H1 (cell line): ENCODE data around the gene RPL23. TPM values are rescaled to one million over a fixed set of nuclear protein-coding genes. Genes with fewer than 3 reads are reported as not detected.

Experiments
- CTCF ChIA-PET: fragments of 300-600 bp; sonication (Branson Sonifier 250); formaldehyde crosslinking; loops from one replicate; lab custom pipeline; 2021; ENCODE audit not compliant: partially characterized antibody; lab: Charles Lee
- POLR2A ChIA-PET: fragments of 300-600 bp; sonication (Branson Sonifier 250); formaldehyde crosslinking; loops from one replicate; lab custom pipeline; 2021; ENCODE audit warnings: inconsistent platforms; ENCODE audit not compliant: partially characterized antibody; lab: Charles Lee
- DNase-seq, 2 experiments: peaks; one replicate each; pipeline versions ENCODE4 v3.0.0 to v3.0.0-alpha.2; 2010 to 2022; ENCODE audit warnings: low spot score in 2 of 2, low read depth in 1 of 2, mixed read lengths in 1 of 2
- FAIRE-seq: peaks from 2 replicates; lab custom pipeline; 2011; peaks lifted over from hg19 to GRCh38; lab: Jason Lieb, UNC
- H2AFZ ChIP-seq: 2 replicates; pipeline ENCODE4 v1.8.1; 2012; ENCODE audit warnings: low read length, inconsistent platforms
- H2AK5ac ChIP-seq: 2 replicates; pipeline ENCODE4 v1.6.1; 2013; ENCODE audit warnings: low read depth, low read length
- H2BK120ac ChIP-seq: replicated peaks from 2 replicates; pipeline ENCODE3; 2013; ENCODE audit warnings: low read depth, low read length, inconsistent platforms
- H2BK12ac ChIP-seq: 2 replicates; pipeline ENCODE4 v1.6.1; 2013; ENCODE audit warnings: low read depth, low read length
- H2BK15ac ChIP-seq: 2 replicates; pipeline ENCODE4 v1.6.1; 2013; ENCODE audit warnings: low read length
- H2BK20ac ChIP-seq: 2 replicates; pipeline ENCODE4 v1.6.1; 2013; ENCODE audit warnings: low read length
- H2BK5ac ChIP-seq: 2 replicates; pipeline ENCODE4 v1.6.1; 2013; ENCODE audit warnings: low read depth, low read length
- H3K14ac ChIP-seq: 2 replicates; pipeline ENCODE4 v1.6.1; 2013; ENCODE audit warnings: inconsistent platforms; ENCODE audit not compliant: insufficient read length
- H3K18ac ChIP-seq: 2 replicates; pipeline ENCODE4 v1.6.1; 2013; ENCODE audit warnings: low read length; ENCODE audit errors: extremely low read depth
- H3K23ac ChIP-seq: 2 replicates; pipeline ENCODE4 v1.6.1; 2013; ENCODE audit warnings: inconsistent platforms; ENCODE audit not compliant: insufficient read length
- H3K23me2 ChIP-seq: 2 replicates; pipeline ENCODE4 v1.6.1; 2013; ENCODE audit warnings: low read depth, low read length
- H3K27ac ChIP-seq: 2 replicates; pipeline ENCODE4 v1.6.1; 2011; ENCODE audit warnings: low read depth, low read length, inconsistent platforms
- H3K27me3 ChIP-seq, 4 experiments: replicated peaks in 1 of 4; 1 replicate in 1 of 4; 2 replicates in 3 of 4; pipeline versions ENCODE4 v1.6.1 to v1.8.1; 2011 to 2013; ENCODE audit warnings: low read length in 3 of 4, mild to moderate bottlenecking in 3 of 4, inconsistent platforms in 2 of 4, mixed read lengths in 2 of 4, moderate library complexity in 1 of 4; ENCODE audit not compliant: control insufficient read depth in 3 of 4, insufficient read depth in 3 of 4; ENCODE audit errors: extremely low read depth in 1 of 4
- H3K36me3 ChIP-seq, 4 experiments: 2 replicates each; pipeline versions ENCODE4 v1.6.1 to v1.8.1; 2011 to 2013; ENCODE audit warnings: mild to moderate bottlenecking in 4 of 4, low read length in 3 of 4, moderate library complexity in 2 of 4, control low read depth in 1 of 4, inconsistent platforms in 1 of 4; ENCODE audit not compliant: insufficient read depth in 4 of 4, control insufficient read depth in 2 of 4
- H3K4ac ChIP-seq: replicated peaks from 2 replicates; pipeline ENCODE3; 2013; ENCODE audit warnings: low read length, low read depth, mixed read lengths, inconsistent platforms; ENCODE audit not compliant: insufficient read length
- H3K4me1 ChIP-seq, 4 experiments: replicated peaks in 1 of 4; 1 replicate in 1 of 4; 2 replicates in 3 of 4; pipeline versions ENCODE4 v1.6.1 to v1.8.1; 2011 to 2013; ENCODE audit warnings: low read length in 3 of 4, inconsistent platforms in 2 of 4, mixed read lengths in 1 of 4; ENCODE audit not compliant: insufficient read depth in 4 of 4, control insufficient read depth in 3 of 4
- H3K4me2 ChIP-seq, 2 experiments: 2 replicates each; pipeline versions ENCODE4 v1.6.1 to v1.8.1; 2011 to 2013; ENCODE audit warnings: low read depth in 2 of 2, low read length in 2 of 2, control low read depth in 1 of 2, inconsistent platforms in 1 of 2, mild to moderate bottlenecking in 1 of 2; ENCODE audit not compliant: insufficient read depth in 1 of 2
- H3K4me3 ChIP-seq, 4 experiments: fragments of 200-600, 300-600 bp in 1 of 4; sonication (generic), shearing (Covaris generic), sonication (Bioruptor Twin) in 1 of 4; 2 replicates each; pipeline versions ENCODE4 v1.5.1 to v1.8.1; 2011 to 2016; ENCODE audit warnings: low read length in 4 of 4, low read depth in 3 of 4, control low read depth in 2 of 4, inconsistent platforms in 2 of 4, mild to moderate bottlenecking in 2 of 4, mixed read lengths in 1 of 4, moderate library complexity in 1 of 4; ENCODE audit not compliant: insufficient read depth in 2 of 4; ENCODE audit errors: extremely low read depth in 1 of 4
- H3K56ac ChIP-seq: replicated peaks from 2 replicates; pipeline ENCODE3; 2013; ENCODE audit warnings: low read depth, mild to moderate bottlenecking, mixed read lengths, low read length, inconsistent platforms; ENCODE audit not compliant: insufficient read length
- H3K79me1 ChIP-seq: 2 replicates; pipeline ENCODE4 v1.6.1; 2013; ENCODE audit warnings: low read depth, low read length, control low read depth
- H3K79me2 ChIP-seq, 2 experiments: 2 replicates each; pipeline versions ENCODE4 v1.6.1 to v1.8.1; 2012 to 2013; ENCODE audit warnings: low read length in 2 of 2, mild to moderate bottlenecking in 2 of 2, inconsistent platforms in 1 of 2; ENCODE audit not compliant: insufficient read depth in 2 of 2, control insufficient read depth in 1 of 2
- H3K9ac ChIP-seq, 4 experiments: replicated peaks in 1 of 4; 1 replicate in 1 of 4; 2 replicates in 3 of 4; pipeline versions ENCODE4 v1.6.1 to v1.8.1; 2011 to 2013; ENCODE audit warnings: low read depth in 3 of 4, low read length in 3 of 4, control low read depth in 2 of 4, mild to moderate bottlenecking in 2 of 4, moderate library complexity in 2 of 4, inconsistent platforms in 1 of 4; ENCODE audit errors: extremely low read depth in 1 of 4
- H3K9me3 ChIP-seq, 2 experiments: 2 replicates each; pipeline versions ENCODE4 v1.6.1 to v1.8.1; 2012 to 2013; ENCODE audit warnings: mild to moderate bottlenecking in 2 of 2, moderate library complexity in 2 of 2, control low read depth in 1 of 2, inconsistent platforms in 1 of 2, low read depth in 1 of 2, low read length in 1 of 2, mixed read lengths in 1 of 2; ENCODE audit not compliant: insufficient read depth in 2 of 2
- H4K20me1 ChIP-seq, 2 experiments: replicated peaks in 1 of 2; 2 replicates each; pipeline versions ENCODE3 to v1.8.1; 2011 to 2013; ENCODE audit warnings: inconsistent platforms in 2 of 2, low read length in 2 of 2, mild to moderate bottlenecking in 1 of 2; ENCODE audit not compliant: insufficient read depth in 2 of 2, control insufficient read depth in 1 of 2
- H4K5ac ChIP-seq: 2 replicates; pipeline ENCODE4 v1.6.1; 2013; ENCODE audit warnings: low read length, low read depth, mixed read lengths, inconsistent platforms; ENCODE audit not compliant: insufficient read length
- H4K8ac ChIP-seq: 2 replicates; pipeline ENCODE4 v1.8.0; 2013; ENCODE audit warnings: mild to moderate bottlenecking, moderate library complexity, low read length, inconsistent platforms; ENCODE audit not compliant: insufficient read depth; ENCODE audit errors: extremely low read depth
- H4K91ac ChIP-seq: replicated peaks from 2 replicates; pipeline ENCODE3; 2013; ENCODE audit warnings: low read length, mixed read lengths, inconsistent platforms; ENCODE audit not compliant: insufficient read length
- BACH1 ChIP-seq: IDR thresholded peaks from 2 replicates; pipeline ENCODE4 v1.6.1; 2012; ENCODE audit warnings: low read length, improper control_type of control experiment
- CBX5 ChIP-seq: fragments of 300-800, 300-1000 bp; sonication (generic); IDR thresholded peaks from 2 replicates; pipeline ENCODE4 v1.7.1; 2016; ENCODE audit warnings: antibody characterized with exemption, low read length, low read depth
- CEBPB ChIP-seq: IDR thresholded peaks from 2 replicates; pipeline ENCODE4 v1.6.1; 2012; ENCODE audit warnings: low read depth, low read length
- EGR1 ChIP-seq: IDR thresholded peaks from 2 replicates; pipeline ENCODE4 v1.6.1; 2011; ENCODE audit warnings: low read depth, low read length, borderline replicate concordance
- JUN ChIP-seq: IDR thresholded peaks from 2 replicates; pipeline ENCODE4 v1.6.1; 2011; ENCODE audit warnings: low read depth, mild to moderate bottlenecking, improper control_type of control experiment, low read length
- JUND ChIP-seq: IDR thresholded peaks from 2 replicates; pipeline ENCODE4 v1.6.1; 2011; ENCODE audit warnings: mild to moderate bottlenecking, improper control_type of control experiment, low read length
- MAFK ChIP-seq: IDR thresholded peaks from 2 replicates; pipeline ENCODE4 v1.6.1; 2012; ENCODE audit warnings: low read depth, mild to moderate bottlenecking, improper control_type of control experiment, low read length
- RNF2 ChIP-seq: fragments of 200-900, 300-1000 bp; sonication (generic); IDR thresholded peaks from 2 replicates; pipeline ENCODE4 v1.7.1; 2016; ENCODE audit warnings: borderline replicate concordance, low read depth, mild to moderate bottlenecking, antibody characterized with exemption, low read length; ENCODE audit not compliant: poor library complexity, severe bottlenecking; ENCODE audit errors: missing control alignments
- SIN3A ChIP-seq, 2 experiments: IDR thresholded peaks in 1 of 2; conservative IDR thresholded peaks in 1 of 2; 2 replicates each; pipeline ENCODE4 v1.6.1; 2011 to 2012; ENCODE audit warnings: low read length in 2 of 2, improper control_type of control experiment in 1 of 2, low read depth in 1 of 2, mild to moderate bottlenecking in 1 of 2
- SP4 ChIP-seq: IDR thresholded peaks from 2 replicates; pipeline ENCODE4 v1.6.1; 2012; ENCODE audit warnings: low read length, inconsistent platforms
- TAF1 ChIP-seq: IDR thresholded peaks from 2 replicates; pipeline ENCODE4 v1.6.1; 2011; ENCODE audit warnings: mild to moderate bottlenecking, low read depth, low read length
- WGBS, 2 experiments: shearing (Covaris generic) in 1 of 2; methylation state at CpG; one replicate each; pipeline versions ENCODE4 v1.1.6 to v1.1.7; 2013 to 2015; ENCODE audit warnings: low lambda C conversion rate in 2 of 2, mixed read lengths in 2 of 2, inconsistent platforms in 1 of 2, low coverage in 1 of 2, missing lambda C conversion rate in 1 of 2; ENCODE audit not compliant: insufficient replicate concordance in 2 of 2, insufficient coverage in 1 of 2, insufficient read length in 1 of 2; ENCODE audit errors: extremely low coverage in 1 of 2, missing lambda C conversion rate in 1 of 2; 5-methylcytosine and 5-hydroxymethylcytosine counted together
- polyA plus RNA-seq, 7 experiments: library from polyadenylated mRNA; depleted of rRNA in 3 of 7; stranded (reverse) in 5 of 7; unstranded in 2 of 7; fragments of >200 nt in 5 of 7; fragments of 200-250 nt in 2 of 7; gene quantifications; 1 replicate in 5 of 7; 2 replicates in 1 of 7; 4 replicates in 1 of 7; pipeline versions ENCODE4 v1.2.1 to v1.2.3, GENCODE V29; 2011 to 2013; ENCODE audit warnings: missing spikeins in 2 of 7, mixed read lengths in 2 of 7
- total RNA-seq: library from RNA; stranded (reverse); fragmentation: NEBNext Ultra II Directional; extraction: Animal tissue kit (Norgen Biotek cat#: 25700); gene quantifications from 2 replicates; pipeline ENCODE4 v1.2.1, GENCODE V29; 2021

The RPL23 gene
- total and polyA plus RNA-seq, 2 of the 8 experiments (the other 6 are each of a cell fraction or from before 2014, with no cell fraction given) = 2,148 to 2,502 TPM

DNA sequence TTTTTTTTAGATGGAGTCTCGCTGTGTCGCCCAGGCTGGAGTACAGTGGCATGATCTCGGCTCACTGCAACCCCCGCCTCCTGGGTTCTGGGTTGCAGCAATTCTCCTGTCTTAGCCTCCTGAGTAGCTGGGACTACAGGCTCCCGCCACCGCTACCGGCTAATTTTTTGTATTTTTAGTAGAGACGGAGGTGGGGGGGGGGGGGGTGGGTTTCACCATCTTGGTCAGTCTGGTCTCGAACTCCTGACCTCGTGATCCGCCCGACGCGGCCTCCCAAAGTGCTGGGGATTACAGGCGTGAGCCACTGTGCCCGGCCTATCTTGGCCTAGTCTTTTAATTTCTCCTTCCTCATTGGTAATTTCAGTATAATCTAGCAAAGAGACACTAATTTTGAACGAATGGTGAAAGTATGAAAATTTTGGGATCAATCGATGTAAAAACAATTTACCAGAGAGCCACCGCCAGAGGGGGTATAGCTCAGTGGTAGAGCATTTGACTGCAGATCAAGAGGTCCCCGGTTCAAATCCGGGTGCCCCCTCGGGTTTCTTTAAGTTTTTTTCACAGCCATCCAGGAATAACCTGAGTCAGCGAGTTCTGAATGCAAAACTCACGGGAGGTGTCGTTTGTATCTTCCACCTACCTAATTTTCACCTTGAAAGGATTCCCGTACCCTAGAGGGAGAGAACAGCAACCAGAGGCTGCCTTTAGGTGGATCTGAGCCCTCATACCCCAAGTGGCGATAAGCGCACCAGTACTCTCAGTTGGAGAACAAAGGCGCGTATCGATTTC, 13.9 kb upstream of the RPL23 start:
- 15% methylated on average over 24 of the region's 31 CpGs; no CpG with 5 or more reads in 1 of the 2 experiments for WGBS, 2 experiments
- no peak overlapping the region for H2AK5ac ChIP-seq
- H4K8ac ChIP-seq = no peak overlapping the region; the same call in 1 of the 2 replicates
- H3K27ac ChIP-seq = no peak overlapping the region
- H2BK12ac ChIP-seq = no peak overlapping the region
- no peaks in the 10 kb centered on the region for H3K27me3 ChIP-seq
- H2BK120ac ChIP-seq = peak overlapping the region; percentile 18
- ChIA-PET CTCF (interaction anchor here (0.8 to 2.7 kb wide), 15 partner anchors 8 to 289 kb away, joined by 3 to 10 read pairs (median 3); partner anchors contain the start of gene LASP1NB), POLR2A (interaction anchor here (0.7 to 24.3 kb wide), 7 partner anchors 10 to 96 kb away, joined by 3 to 468 read pairs (median 4); partner anchors contain the start of genes CWC25, LASP1NB and RPL23)
- peak overlapping the region in 3 of 4 experiments; percentile 36 to 55 (median 41); a peak in 4 of 7 replicates for H3K9ac ChIP-seq
- H2BK15ac ChIP-seq = no peak overlapping the region
- H2BK20ac ChIP-seq = no peak overlapping the region
- H4K91ac ChIP-seq = peak overlapping the region; percentile 15
- peaks cover 0 to 5% of the 10 kb centered on the region in 2 experiments for H4K20me1 ChIP-seq
- peak overlapping the region; percentile 63; the same call in 1 of the 2 replicates for H2BK5ac ChIP-seq
- no peak overlapping the region for H4K5ac ChIP-seq
- H3K9me3 ChIP-seq = no peaks in the 10 kb centered on the region
- FAIRE-seq (peak; percentile 24), DNase-seq (peak; percentile 54 to 86)
- H3K18ac ChIP-seq = peak overlapping the region; percentile 65
- peak overlapping the region; percentile 38 for H2AFZ ChIP-seq
- peak overlapping the region; percentile 95 to 97 for H3K4me2 ChIP-seq
- peaks cover 17% of the 10 kb centered on the region for H3K23me2 ChIP-seq
- H3K79me2 ChIP-seq = peaks cover 14 to 18% of the 10 kb centered on the region in 2 experiments
- H3K79me1 ChIP-seq = peaks cover 8% of the 10 kb centered on the region
- H3K4me3 ChIP-seq = peak overlapping the region; percentile 88 to 100 (median 98)
- H3K4me1 ChIP-seq = peaks cover 0 to 15% (median 7%) of the 10 kb centered on the region in 4 experiments; a peak in 6 of 7 replicates
- H3K14ac ChIP-seq = no peak overlapping the region
- H3K4ac ChIP-seq = no peak overlapping the region
- peak overlapping the region; percentile 28 for H3K56ac ChIP-seq
- no peak overlapping the region for H3K23ac ChIP-seq
- H3K36me3 ChIP-seq = 0 out of 8 replicates have a peak, but pooled peaks cover 0 to under 1% (median 0%) of the 10 kb centered on the region in 4 experiments
- no peak for TF ChIP-seq SP4
- TF ChIP-seq CBX5 = no peak
- no peak for TF ChIP-seq JUN
- TF ChIP-seq JUND = no peak
- TF ChIP-seq MAFK = peak; percentile 92
- no peak; the same call in 1 of the 2 replicates for TF ChIP-seq TAF1
- 0 out of 4 replicates have a peak, but pooled peaks of 1 of the 2 experiments have one; percentile 51 for TF ChIP-seq SIN3A (conservative IDR thresholded peaks at IDR 0.05 in 1 of 2, IDR thresholded peaks at IDR 0.05 in 1 of 2; ENCODE audit: low read depth in 1 of 2, low read length in 2 of 2)
- peak; percentile 85 for TF ChIP-seq BACH1
- no peak for TF ChIP-seq RNF2
- no peak for TF ChIP-seq CEBPB
- TF ChIP-seq EGR1 = no peak
